Esophagus squamous epithelium (tissue), 5 donors: ENCODE measurements around the gene TCN2. TPM values are rescaled to one million over a fixed set of nuclear protein-coding genes. Genes with fewer than 3 reads are reported as not detected.

Source experiments
- DNase-seq: peaks from one replicate; lab custom pipeline; 2025; lab: John Stamatoyannopoulos, UW
- H3K27ac ChIP-seq, 4 donors: fragments of 200-600 bp; sonication (generic); one replicate each; pipeline ENCODE4 v1.5.1; 2016 to 2019; ENCODE audit warnings: mild to moderate bottlenecking in 1 of 4
- H3K27me3 ChIP-seq, 4 donors: fragments of 200-600 bp; sonication (generic); 1 replicate in 3 of 4; 2 replicates in 1 of 4; pipeline versions ENCODE4 v1.5.1 to v1.6.0; 2017 to 2021; ENCODE audit warnings: antibody characterized with exemption in 1 of 4
- H3K36me3 ChIP-seq, 3 donors: fragments of 200-600 bp; sonication (generic); one replicate each; pipeline ENCODE4 v1.5.1; 2016 to 2019
- H3K4me1 ChIP-seq, 3 donors: fragments of 200-600 bp; sonication (generic); one replicate each; pipeline ENCODE4 v1.5.1; 2017 to 2019
- H3K4me3 ChIP-seq, 4 donors: fragments of 200-600 bp; sonication (generic); 1 replicate in 3 of 4; 2 replicates in 1 of 4; pipeline ENCODE4 v1.5.1; 2016 to 2019; ENCODE audit warnings: mild to moderate bottlenecking in 2 of 4, moderate library complexity in 1 of 4
- H3K9me3 ChIP-seq, 3 donors: fragments of 200-600 bp; sonication (generic); one replicate each; pipeline ENCODE4 v1.5.1; 2016 to 2019
- POLR2A ChIP-seq, 4 donors: fragments of 450-650 bp; IDR thresholded peaks; one replicate each; pipeline ENCODE4 v1.6.1; 2017; ENCODE audit warnings: antibody characterized with exemption in 4 of 4, mild to moderate bottlenecking in 4 of 4, moderate library complexity in 3 of 4
- WGBS, 2 donors: methylation state at CpG; one replicate each; pipeline ENCODE4 v1.1.5; 2018; 5-methylcytosine and 5-hydroxymethylcytosine counted together
- intact Hi-C: fragments of 100-400 bp; cut with DNase I; formaldehyde crosslinking; loops from one replicate; pipeline ENCODE4 v1.15.0; 2022
- total RNA-seq, 4 donors: library from RNA; depleted of rRNA; stranded (reverse); fragments of >200 nt; gene quantifications; one replicate each; pipeline ENCODE4 v1.1.0, GENCODE V29; 2016
- TF ChIP-seq, protein P1 (sequence below), 6 experiments: fragments of 450-650 bp in 4 of 6; fragments of 200-600 bp in 2 of 6; sonication (generic) in 2 of 6; IDR thresholded peaks; one replicate each; pipeline ENCODE4 v1.5.1; 2016 to 2019; ENCODE audit warnings: antibody characterized with exemption in 6 of 6, mild to moderate bottlenecking in 4 of 6, moderate library complexity in 4 of 6
- donor health status: DM: yes; HTN: yes; CAD: no.

The TCN2 gene
- total RNA-seq, 4 donors from 2014 or later, result 1.9 to 20.4 (median 10.4) TPM

- no peak for DNase-seq
- Histone ChIP-seq H3K9me3 (no peaks in the 10 kb centered on the region), H3K36me3 (no peaks in the 10 kb centered on the region), H3K4me1 (peaks cover 29 to 56% (median 30%) of the 10 kb centered on the region in 3 donors), H3K27ac (peak overlapping the region; percentile 76 to 98 (median 93)), H3K4me3 (peak overlapping the region; percentile 43 to 78 (median 52)), H3K27me3 (no peaks in the 10 kb centered on the region)
- 20 to 69% methylated on average over 3 to 4 of the region's 45 CpGs for WGBS, 2 donors
- intact Hi-C loops, result loop anchor here (10.0 kb wide), 1 partner anchor 288 kb away; no protein-coding TSS in a partner anchor
- TF ChIP-seq, protein P1, sequence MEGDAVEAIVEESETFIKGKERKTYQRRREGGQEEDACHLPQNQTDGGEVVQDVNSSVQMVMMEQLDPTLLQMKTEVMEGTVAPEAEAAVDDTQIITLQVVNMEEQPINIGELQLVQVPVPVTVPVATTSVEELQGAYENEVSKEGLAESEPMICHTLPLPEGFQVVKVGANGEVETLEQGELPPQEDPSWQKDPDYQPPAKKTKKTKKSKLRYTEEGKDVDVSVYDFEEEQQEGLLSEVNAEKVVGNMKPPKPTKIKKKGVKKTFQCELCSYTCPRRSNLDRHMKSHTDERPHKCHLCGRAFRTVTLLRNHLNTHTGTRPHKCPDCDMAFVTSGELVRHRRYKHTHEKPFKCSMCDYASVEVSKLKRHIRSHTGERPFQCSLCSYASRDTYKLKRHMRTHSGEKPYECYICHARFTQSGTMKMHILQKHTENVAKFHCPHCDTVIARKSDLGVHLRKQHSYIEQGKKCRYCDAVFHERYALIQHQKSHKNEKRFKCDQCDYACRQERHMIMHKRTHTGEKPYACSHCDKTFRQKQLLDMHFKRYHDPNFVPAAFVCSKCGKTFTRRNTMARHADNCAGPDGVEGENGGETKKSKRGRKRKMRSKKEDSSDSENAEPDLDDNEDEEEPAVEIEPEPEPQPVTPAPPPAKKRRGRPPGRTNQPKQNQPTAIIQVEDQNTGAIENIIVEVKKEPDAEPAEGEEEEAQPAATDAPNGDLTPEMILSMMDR (IDR thresholded peaks at IDR 0.05), result peak in 1 of 6 experiments; percentile 5
- no peak for TF ChIP-seq POLR2A (IDR thresholded peaks at IDR 0.05)
These were observed 29.5 kb downstream of the TCN2 start for GRCh38 chr22:30636226-30637077.

DNA sequence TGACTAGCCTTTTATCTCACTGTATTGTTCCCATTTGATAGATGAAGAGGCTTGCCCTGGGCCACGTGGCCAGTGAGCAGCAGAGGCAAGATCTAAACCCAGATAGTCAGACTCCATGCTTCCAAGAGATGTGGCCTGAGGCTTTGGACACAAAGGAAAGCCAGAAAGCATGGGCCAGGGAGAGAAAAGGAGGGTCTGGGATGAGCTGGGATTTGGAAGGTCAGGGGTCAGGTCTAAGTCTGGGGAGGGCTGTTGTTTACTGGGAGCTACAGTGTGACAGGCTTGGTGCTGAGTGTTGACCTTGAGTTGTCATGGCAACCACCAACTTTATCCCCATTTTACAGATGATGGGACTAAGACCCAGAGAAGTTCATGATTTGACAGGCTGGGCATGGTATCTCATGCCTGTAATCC lies 30.7 kb downstream of the TCN2 start:
- no peaks in the 10 kb centered on the region for H3K36me3 ChIP-seq
- no peaks in the 10 kb centered on the region for H3K27me3 ChIP-seq
- 40 to 71% methylated on average over 1 of the region's 1 CpG for WGBS, 2 donors
- intact Hi-C loops, result loop anchor here (10.0 kb wide), 1 partner anchor 287 kb away; no protein-coding TSS in a partner anchor
- DNase-seq, result no peak
- peak overlapping the region in 2 of 4 donors; percentile 56 to 78 for H3K4me3 ChIP-seq
- TF ChIP-seq, protein P1 (IDR thresholded peaks at IDR 0.05), result no peak
- no peak for TF ChIP-seq POLR2A (IDR thresholded peaks at IDR 0.05)
- no peaks in the 10 kb centered on the region for H3K9me3 ChIP-seq
- H3K4me1 ChIP-seq, result peaks cover 29 to 56% (median 30%) of the 10 kb centered on the region in 3 donors
- H3K27ac ChIP-seq, result no peak overlapping the region

DNA sequence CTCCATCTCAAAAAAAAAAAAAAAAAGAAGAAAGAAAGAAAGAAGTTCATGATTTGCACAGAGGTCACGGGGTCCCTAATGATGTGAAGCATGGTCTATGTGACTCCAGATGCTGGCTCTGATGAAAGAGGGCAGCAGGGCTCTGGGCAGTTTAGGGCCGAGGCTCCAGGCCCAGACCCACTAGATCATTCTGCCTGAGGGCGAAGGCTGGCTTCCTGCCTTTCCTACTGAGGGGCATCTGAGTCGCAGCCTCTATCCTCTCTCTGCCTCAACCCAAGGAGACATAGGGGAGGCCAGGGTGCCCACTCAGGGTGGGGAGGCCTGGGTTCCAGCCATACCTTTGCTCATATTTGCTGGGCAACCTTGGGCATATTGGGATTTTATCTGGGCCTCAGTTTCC lies 33.4 kb downstream of the TCN2 start:
- H3K4me1 ChIP-seq, result peaks cover 19 to 43% (median 20%) of the 10 kb centered on the region in 3 donors
- TF ChIP-seq POLR2A (IDR thresholded peaks at IDR 0.05), result no peak
- TF ChIP-seq, protein P1 (IDR thresholded peaks at IDR 0.05), result no peak
- no peak overlapping the region for H3K27ac ChIP-seq
- no peak for DNase-seq
- no peaks in the 10 kb centered on the region for H3K27me3 ChIP-seq
- no peaks in the 10 kb centered on the region for H3K9me3 ChIP-seq
- 64 to 93% methylated on average over 4 of the region's 4 CpGs for WGBS, 2 donors
- no peaks in the 10 kb centered on the region for H3K36me3 ChIP-seq
- H3K4me3 ChIP-seq, result no peak overlapping the region
- intact Hi-C loops, result no loop called here

GRCh38 chr22:30640839-30641430 lies 34.0 kb downstream of the TCN2 start:
- intact Hi-C loops, result no loop called here
- TF ChIP-seq, protein P1 (IDR thresholded peaks at IDR 0.05), result no peak
- TF ChIP-seq POLR2A (IDR thresholded peaks at IDR 0.05), result no peak
- no peak for DNase-seq
- Histone ChIP-seq H3K27ac (no peak overlapping the region), H3K36me3 (no peaks in the 10 kb centered on the region), H3K27me3 (no peaks in the 10 kb centered on the region), H3K4me3 (no peak overlapping the region), H3K4me1 (peaks cover 13 to 40% (median 20%) of the 10 kb centered on the region in 3 donors), H3K9me3 (no peaks in the 10 kb centered on the region)
- 77 to 82% methylated on average over 3 of the region's 4 CpGs for WGBS, 2 donors
